Colonic mucosa (tissue), 4 donors: ENCODE measurements around the gene LINC00237. TPM values are rescaled to one million over a fixed set of nuclear protein-coding genes. Genes with fewer than 3 reads are reported as not detected.

Experiments
- DNase-seq: peaks from one replicate; pipeline ENCODE4 v3.0.0-alpha.2; 2020
- H3K27ac ChIP-seq: fragments of 200-600 bp; one replicate; pipeline ENCODE4 v1.8.0; 2021
- H3K27me3 ChIP-seq: fragments of 200-600 bp; one replicate; pipeline ENCODE4 v1.8.0; 2021
- H3K36me3 ChIP-seq: fragments of 200-600 bp; one replicate; pipeline ENCODE4 v1.8.0; 2021
- H3K4me1 ChIP-seq: fragments of 200-600 bp; one replicate; pipeline ENCODE4 v1.8.0; 2021; ENCODE audit warnings: mild to moderate bottlenecking
- H3K4me3 ChIP-seq: fragments of 200-600 bp; one replicate; pipeline ENCODE4 v1.8.0; 2021
- H3K9ac ChIP-seq, 2 donors: one replicate each; pipeline ENCODE4 v1.7.0; 2013; ENCODE audit warnings: control low read depth in 2 of 2, low read depth in 2 of 2, low read length in 2 of 2
- H3K9me3 ChIP-seq: fragments of 200-600 bp; one replicate; pipeline ENCODE4 v1.8.0; 2021
- intact Hi-C: fragments of 100-400 bp; cut with DNase I; formaldehyde crosslinking; loops from one replicate; pipeline ENCODE4 v1.14.1; 2022
- total RNA-seq, 2 donors: library from RNA; stranded (reverse); fragmentation: NEBNext Ultra II Directional in 1 of 2; extraction: Animal tissue kit (Norgen Biotek cat#: 25700) in 1 of 2; gene quantifications; one replicate each; pipeline ENCODE4 v1.2.1, GENCODE V29; 2021
- TF ChIP-seq, protein P1 (sequence below): fragments of 200-600 bp; IDR thresholded peaks from one replicate; pipeline ENCODE4 v1.8.0; 2022; ENCODE audit warnings: antibody characterized with exemption, mild to moderate bottlenecking
- donor health status: healthy.
- donor health status: DM: no; HTN: no; CAD: no.
- donor health status: DM: no; HTN: no; CAD: no.

Gene LINC00237
- total RNA-seq, 2 donors from 2014 or later = not detected

DNA sequence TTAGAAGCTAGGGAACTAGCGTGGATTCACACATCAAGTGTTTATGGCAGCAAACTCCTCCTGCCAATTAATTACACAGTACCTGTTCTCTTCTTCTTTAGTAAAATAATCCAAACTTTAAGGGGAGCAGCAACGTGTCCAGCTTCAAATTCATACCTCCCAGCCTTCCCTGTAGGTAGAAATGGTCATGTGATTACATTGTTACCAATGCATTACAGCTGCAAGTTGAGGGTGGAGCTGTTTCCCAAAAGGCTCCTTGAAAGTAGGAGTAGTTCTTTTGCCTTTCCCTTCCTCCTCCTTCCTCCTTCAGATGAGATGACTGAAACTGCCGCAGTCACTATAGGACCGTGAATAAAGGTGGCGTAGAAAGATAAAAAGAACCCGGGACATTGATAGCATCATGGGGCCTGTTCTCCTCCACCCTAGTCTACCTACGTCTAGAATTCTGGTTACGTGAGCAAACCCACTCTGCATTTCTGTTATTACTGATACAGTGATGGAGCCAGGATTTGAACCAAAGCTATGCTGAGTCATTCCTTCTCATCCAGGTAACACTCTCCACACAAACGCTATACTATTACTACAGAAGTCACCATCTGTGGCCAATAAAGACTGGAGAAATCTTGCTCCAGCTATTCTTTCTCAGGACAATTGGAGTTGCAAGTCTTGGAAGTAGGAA, 18.2 kb downstream of the LINC00237 start:
- Histone ChIP-seq H3K4me3 (no peak overlapping the region), H3K9me3 (no peaks in the 10 kb centered on the region), H3K27me3 (peaks cover 7% of the 10 kb centered on the region), H3K27ac (no peak overlapping the region), H3K4me1 (no peaks in the 10 kb centered on the region), H3K9ac (no peak overlapping the region), H3K36me3 (no peaks in the 10 kb centered on the region)
- DNase-seq = no peak
- intact Hi-C loops = no loop called here
- TF ChIP-seq, protein P1, sequence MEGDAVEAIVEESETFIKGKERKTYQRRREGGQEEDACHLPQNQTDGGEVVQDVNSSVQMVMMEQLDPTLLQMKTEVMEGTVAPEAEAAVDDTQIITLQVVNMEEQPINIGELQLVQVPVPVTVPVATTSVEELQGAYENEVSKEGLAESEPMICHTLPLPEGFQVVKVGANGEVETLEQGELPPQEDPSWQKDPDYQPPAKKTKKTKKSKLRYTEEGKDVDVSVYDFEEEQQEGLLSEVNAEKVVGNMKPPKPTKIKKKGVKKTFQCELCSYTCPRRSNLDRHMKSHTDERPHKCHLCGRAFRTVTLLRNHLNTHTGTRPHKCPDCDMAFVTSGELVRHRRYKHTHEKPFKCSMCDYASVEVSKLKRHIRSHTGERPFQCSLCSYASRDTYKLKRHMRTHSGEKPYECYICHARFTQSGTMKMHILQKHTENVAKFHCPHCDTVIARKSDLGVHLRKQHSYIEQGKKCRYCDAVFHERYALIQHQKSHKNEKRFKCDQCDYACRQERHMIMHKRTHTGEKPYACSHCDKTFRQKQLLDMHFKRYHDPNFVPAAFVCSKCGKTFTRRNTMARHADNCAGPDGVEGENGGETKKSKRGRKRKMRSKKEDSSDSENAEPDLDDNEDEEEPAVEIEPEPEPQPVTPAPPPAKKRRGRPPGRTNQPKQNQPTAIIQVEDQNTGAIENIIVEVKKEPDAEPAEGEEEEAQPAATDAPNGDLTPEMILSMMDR = no peak

DNA sequence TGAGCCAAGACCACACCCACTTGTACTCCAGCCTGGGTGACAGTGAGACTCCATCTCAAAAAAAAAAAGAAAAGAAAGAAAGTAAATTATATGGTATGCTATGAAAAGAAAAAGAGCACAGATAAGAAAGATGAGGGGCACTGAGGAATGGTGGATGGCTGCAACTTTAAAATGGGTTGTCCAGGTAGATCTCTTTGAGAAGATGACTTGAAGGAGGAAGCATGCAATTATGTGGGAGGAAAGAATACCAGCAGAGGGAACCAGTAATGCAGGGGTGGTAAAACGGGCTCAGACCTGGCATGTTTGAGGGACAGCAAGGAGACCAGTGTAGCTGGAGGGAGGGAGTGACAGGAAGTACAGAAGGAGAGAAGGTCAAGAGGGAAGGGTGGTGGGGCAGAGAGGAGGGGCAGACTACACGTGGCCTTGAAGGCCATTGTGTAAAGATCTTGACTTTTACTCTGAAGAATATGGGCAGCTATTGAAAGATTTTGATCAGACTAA, 22.3 kb downstream of the LINC00237 start:
- H3K9me3 ChIP-seq = no peaks in the 10 kb centered on the region
- H3K27ac ChIP-seq = no peak overlapping the region
- H3K27me3 ChIP-seq = peaks cover under 1% of the 10 kb centered on the region
- intact Hi-C loops = no loop called here
- H3K9ac ChIP-seq = no peak overlapping the region
- no peak for DNase-seq
- H3K36me3 ChIP-seq = no peaks in the 10 kb centered on the region
- H3K4me1 ChIP-seq = no peaks in the 10 kb centered on the region
- TF ChIP-seq, protein P1 = no peak
- H3K4me3 ChIP-seq = no peak overlapping the region

DNA sequence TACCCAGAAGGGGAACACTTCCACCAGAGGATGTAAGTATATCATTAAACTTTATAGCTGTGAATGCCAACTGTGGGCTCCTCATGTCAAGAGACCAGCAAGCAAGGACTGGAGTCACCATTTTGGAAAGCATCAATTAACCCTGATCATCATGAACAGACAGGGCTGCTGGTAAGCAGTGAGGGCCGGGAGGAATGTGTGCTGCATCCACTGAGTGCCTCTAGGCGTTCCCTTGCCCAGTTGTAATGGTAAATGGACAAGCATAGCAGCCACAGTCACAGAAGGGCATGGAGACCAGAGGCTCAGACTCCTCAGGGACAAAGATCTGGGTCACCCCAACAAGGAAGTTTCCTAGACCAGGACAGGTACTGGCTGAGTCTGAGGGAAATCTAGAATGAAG, 23.6 kb downstream of the LINC00237 start:
- Histone ChIP-seq H3K4me3 (no peak overlapping the region), H3K9me3 (no peaks in the 10 kb centered on the region), H3K27me3 (no peaks in the 10 kb centered on the region), H3K36me3 (no peaks in the 10 kb centered on the region), H3K27ac (no peak overlapping the region), H3K4me1 (no peaks in the 10 kb centered on the region), H3K9ac (no peak overlapping the region)
- intact Hi-C loops = no loop called here
- DNase-seq = no peak
- TF ChIP-seq, protein P1 = no peak

DNA sequence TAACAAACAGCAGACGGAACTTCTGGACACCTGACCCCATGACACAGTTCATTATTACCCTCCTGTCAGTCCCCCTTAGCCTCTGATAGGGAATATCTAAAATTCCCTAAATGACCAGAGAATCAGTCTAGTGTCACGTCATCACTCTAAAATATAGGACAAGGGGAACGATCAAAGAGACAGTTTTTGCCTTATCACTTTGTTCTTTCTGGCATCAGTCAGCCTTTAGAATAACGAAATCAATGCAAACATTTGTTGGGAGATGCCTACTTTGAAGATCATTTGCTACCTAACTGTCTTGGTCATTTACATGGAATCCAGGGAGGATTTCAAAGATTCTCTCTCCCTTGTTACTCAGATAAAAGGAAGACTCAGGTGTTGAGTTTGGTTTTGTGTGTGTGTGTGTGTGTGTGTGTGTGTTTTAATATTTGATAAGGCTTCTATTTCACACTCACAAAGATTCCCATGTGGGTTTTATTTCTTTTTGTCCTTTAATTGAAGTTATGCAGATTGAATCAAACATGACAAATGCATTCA, 28.3 kb downstream of the LINC00237 start:
- no peak for DNase-seq
- no peaks in the 10 kb centered on the region for H3K36me3 ChIP-seq
- no peak overlapping the region for H3K4me3 ChIP-seq
- no peak overlapping the region for H3K9ac ChIP-seq
- TF ChIP-seq, protein P1 = no peak
- no peak overlapping the region for H3K27ac ChIP-seq
- no peaks in the 10 kb centered on the region for H3K27me3 ChIP-seq
- H3K4me1 ChIP-seq = no peaks in the 10 kb centered on the region
- H3K9me3 ChIP-seq = no peaks in the 10 kb centered on the region
- intact Hi-C loops = no loop called here

DNA sequence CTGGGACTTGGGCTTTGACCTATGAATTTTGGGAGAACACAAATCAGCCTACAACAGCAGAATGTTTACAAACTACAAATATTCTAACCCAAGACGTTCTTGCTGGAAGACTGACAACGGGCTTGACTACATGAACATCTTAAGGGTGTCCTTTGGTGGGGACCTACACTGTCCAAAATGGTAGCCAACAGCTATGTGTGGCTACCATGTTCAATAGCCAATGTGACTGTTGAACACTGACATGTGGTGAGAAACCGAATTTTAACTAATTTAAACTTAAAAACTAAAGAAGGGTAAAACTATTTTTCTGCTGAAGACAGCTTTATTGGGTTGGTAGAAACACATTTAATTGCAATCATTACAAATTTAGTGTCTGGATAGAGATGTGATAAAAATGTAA, 30.1 kb downstream of the LINC00237 start:
- H3K9me3 ChIP-seq = no peaks in the 10 kb centered on the region
- no peaks in the 10 kb centered on the region for H3K36me3 ChIP-seq
- no peak overlapping the region for H3K27ac ChIP-seq
- no peaks in the 10 kb centered on the region for H3K4me1 ChIP-seq
- H3K4me3 ChIP-seq = no peak overlapping the region
- TF ChIP-seq, protein P1 = no peak
- H3K27me3 ChIP-seq = no peaks in the 10 kb centered on the region
- no peak for DNase-seq
- H3K9ac ChIP-seq = no peak overlapping the region
- intact Hi-C loops = no loop called here
